HL-60/S4 treated with phorbol 12-myristate 13-acetate at 8.2 ng/mL for 4 days and 3 days (cell line): ENCODE results near the gene CRLF2.
"Not testable (repeated sequence)": the region's sequence is repeated elsewhere in the genome, so short reads cannot be mapped to it uniquely, and the experiment has no call there.

ENCODE experiments used
- in situ Hi-C: fragments of 300-500 bp; cut with MboI; formaldehyde crosslinking; loops from 2 replicates; pipeline ENCODE4 v1.15.0; 2022; ENCODE audit warnings: low sequenced_read_pairs

The CRLF2 gene

DNA sequence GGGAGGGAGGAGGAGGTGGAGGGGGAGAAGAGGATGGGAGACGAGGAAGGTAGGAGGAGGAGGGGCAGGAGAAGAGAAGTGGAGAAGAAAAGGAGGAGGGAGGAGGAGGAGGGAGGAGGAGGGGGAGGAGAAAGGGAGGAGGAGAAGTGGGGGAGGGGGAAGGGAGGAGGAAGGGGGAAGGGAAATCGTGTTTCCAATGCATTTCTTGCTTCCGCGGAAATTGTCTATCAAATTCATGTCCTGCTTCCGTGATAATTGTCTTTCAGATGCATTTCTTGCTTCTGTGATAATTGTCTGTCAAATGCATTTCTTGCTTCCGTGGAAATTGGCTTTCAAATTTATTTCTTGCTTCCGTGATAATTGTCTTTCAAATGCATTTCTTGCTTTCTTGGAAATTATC, 43.3 kb downstream of the CRLF2 start:
- in situ Hi-C loops: no loop called here

DNA sequence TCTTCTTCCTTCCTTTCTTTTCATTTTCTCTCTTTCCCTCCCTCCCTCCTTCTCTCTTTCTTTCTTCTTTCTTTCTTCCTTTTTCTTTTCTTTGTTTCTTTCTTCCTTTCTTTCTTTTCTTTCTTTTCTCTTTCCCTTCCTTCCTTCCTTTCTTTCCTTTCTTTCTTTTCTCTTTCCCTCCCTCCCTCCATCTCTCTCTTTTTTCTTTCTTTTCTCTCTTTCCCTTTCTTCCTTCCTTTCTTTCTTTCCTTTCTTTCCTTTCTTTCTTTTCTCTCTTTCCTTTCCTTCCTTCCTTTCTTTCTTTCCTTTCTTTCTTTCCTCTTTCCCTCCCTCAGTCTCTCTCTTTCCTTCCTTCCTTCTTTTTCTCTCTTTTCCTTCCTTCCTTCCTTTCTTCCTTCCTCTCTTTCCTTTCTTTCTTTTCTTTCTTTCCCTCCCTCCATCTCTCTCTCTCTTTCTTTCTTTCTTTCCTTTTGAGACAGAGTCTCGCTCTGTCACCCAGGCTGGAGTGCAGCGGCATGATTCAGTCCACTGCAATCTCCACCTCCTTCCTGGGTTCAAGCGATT, 44.4 kb downstream of the CRLF2 start:
- in situ Hi-C loops: no loop called here

DNA sequence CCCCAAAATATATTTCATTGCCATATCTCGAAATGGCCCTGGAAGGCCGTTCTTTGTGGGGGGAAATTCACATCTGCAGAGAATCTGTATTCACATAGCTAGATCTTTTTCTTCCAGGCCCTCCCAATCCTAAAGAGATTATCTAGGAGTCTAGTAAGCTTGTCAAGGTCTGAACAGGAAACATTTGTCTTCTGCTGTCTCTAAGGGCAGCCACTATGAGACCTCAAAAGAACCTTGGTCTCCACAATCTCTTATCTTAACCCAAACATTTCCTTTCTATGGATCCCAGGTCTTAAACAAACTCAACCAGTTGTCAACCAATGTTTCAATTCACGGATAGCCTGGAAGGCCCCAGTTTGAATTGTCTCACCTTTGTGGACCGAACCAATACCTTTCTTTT, 45.0 kb downstream of the CRLF2 start:
- in situ Hi-C loops: no loop called here

DNA sequence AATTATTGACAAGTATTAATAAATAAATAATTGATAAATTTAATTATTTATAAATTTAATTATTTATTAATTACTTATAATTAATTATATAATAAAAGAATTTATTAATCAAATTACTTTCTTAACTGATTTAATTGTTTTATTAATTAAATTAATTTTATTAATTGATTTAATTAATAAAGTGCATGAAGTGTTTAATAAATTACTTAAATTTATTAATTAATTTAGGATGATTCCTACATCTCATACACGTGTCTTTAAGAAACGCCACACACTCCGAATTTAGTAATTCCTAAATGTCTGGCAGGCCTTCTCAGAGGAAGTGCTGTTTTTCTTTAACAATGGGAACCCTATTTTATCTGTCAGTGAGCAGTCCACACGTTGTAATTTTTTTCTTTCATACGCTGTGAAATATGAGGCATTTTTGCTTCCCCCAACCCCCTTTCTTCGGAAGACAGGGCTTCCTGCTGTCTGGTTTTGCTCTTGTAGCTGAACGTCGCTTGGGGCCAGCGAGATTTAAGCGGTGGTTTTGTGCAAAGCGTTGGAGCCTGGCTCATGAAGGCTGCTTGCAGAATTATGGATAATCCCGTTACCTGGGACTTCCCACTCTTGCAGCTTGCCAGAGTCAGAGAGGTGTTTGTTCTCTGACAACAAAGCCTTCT, 46.8 kb downstream of the CRLF2 start:
- in situ Hi-C loops: no loop called here

DNA sequence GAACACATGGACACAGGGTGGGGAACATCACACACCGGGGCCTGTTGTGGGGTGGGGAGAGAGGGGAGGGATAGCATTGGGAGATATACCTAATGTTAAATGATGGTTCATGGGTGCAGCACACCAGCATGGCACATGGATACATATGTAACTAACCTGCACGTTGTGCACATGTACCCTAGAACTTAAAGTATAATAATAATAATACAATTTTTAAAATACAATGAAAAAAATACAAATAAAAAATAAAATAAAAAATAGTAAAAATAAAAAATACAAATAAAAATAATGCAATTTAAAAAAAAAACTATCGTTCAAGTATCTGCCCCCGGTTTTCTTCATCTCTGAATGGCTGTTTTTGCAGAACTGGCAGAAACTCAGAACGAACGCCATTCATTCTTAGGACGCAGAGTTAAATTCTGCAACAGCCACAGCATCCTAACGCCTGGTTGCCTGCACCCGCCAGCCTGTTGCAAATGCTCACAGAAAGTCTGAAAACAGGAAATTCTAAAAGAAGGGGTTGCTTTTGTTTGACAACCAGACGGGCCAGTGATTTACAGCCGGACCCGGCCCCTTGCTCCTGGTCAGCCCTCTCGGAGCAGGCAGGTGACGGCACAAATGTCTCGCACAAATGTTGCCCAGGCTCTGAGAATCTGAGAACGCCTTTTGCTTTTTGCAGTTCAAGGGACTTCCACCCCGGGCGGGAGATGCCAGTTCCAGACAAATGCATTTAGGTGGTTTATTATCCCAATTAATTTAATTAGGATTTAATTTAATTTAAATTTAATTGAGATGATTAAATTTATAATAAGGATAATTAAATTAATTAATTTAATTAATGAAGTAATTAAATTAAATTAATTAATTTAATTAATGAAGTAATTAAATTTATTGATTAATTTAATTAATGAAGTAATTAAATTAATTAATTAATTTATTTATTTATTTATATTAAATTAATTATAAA, 47.8 kb downstream of the CRLF2 start:
- in situ Hi-C loops: no loop called here

DNA sequence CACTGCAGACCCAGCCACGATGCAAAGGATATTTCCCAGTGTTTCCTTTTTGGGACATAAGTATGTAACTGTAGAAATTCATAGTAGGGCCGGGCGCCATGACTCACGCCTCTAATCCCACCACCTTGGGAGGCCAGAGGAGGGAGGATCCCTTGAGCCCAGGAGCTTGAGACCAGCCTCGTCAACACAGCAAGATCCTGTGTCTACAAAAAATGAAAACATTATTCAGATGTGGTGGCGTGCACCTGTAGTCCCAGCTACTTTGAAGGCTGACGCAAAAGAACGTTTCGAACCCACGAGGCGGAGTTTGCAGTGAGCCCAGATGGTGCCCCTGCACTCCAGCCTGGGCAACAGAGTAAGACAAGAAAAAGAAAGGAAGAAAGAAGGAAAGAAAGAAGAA, 49.2 kb downstream of the CRLF2 start:
- in situ Hi-C loops: no loop called here

DNA sequence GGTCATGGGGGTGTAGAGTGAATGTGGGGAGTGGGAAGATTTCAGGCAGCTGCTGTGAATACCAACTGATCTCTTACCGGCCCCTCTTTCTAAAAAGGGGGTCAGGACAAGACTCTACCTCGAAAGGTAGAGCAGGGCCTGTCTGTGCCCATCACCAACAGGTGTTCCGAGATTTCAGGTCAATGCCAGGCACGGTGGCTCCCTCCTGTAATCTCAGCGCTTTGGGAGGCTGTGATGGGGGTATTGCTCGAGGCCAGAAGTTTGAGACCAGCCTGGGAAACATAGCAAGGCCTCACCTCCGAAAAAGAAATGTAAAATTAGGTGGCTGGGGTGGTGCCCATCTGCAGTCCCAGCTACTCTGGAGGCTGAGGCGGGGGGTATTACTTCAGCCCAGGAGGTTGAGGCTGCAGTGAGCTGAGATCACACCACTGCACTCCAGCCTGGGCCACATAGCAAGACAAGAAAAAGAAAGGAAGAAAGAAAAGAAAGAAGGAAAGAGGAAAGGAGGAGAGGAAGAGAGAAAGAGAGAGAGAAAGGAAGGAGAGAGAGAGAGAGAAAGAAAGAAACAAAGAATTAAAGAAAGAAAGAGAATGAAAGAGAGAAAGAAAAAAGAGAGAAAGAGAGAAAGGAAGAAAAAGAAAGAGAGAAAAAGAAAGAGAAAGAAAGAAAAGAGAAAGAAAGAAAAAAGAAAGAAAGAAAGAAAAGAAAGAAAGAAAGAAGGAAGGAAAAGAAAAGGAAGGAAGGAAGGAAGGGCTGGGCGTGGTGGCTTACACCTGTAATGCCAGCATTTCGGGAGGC, 50.1 kb downstream of the CRLF2 start:
- in situ Hi-C loops: no loop called here

DNA sequence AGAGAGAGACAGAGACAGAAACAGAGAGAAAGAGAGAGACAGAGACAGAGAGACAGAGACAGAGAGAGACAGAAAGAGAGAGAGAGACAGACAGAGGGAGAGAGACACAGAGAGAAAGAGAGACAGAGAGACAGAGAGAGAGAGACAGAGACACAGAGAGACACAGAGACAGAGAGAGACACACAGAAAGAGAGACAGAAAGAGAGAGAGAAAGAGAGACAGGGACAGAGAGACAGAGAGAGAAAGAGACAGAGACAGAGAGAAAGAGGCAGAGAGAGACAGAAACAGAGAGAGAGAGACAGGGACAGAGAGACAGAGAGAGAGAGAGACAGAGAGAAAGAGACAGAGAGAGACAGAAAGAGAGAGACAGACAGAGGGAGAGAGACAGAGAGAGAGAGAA, 52.9 kb downstream of the CRLF2 start:
- in situ Hi-C loops: no loop called here

DNA sequence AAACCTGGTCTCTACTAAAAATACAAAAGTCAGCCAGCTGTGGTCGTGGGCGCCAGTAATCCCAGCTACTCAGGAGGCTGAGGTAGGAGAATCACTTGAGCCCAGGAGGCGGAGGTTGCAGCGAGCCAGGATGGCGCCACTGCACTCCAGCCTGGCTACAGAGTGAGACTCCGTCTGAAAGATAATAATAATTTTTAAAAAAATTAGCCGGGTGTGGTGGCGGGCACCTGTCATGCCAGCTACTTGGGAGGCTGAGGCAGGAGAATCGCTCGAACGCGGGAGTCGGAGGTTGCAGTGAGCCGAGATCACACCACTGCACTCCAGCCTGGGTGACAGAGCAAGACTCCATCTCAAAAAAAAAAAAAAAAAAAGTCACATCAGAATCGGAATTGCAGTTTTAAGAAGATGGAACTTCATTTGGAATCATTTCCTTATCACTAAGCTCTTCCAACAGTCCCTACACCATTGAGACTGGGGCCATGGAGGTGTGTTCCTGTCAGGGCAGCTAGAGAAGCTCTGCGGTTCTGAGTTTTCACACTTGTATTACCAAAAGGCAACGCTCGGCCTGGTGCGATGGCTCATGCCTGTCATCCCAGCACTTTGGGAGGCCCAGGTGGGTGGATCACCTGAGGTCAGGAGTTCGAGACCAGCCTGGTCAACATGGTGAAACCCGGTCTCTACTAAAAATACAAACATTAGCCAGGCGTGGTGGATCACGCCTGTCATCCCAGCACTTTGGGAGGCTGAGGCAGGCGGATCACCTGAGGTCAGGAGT, 55.6 kb downstream of the CRLF2 start:
- in situ Hi-C loops: not testable (repeated sequence)

DNA sequence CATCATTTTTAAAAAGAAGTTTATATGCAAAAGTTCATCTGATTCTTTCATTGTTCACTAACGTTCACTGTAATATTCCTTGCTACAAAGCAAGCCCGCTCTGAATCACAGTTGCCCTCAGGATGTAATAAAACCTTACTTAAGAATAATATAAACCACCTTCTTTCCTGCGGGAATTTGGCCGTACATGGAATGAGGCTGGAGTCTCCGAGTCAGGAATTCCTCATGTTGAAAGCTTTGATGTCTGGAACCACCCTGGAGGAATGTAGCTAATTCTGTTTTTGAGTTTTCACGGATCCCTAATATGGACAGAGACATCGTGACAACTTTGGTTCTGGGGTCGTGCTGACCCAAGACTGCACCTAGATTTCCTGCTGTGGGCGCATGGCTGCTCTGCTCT, 58.5 kb downstream of the CRLF2 start:
- in situ Hi-C loops: no loop called here

DNA sequence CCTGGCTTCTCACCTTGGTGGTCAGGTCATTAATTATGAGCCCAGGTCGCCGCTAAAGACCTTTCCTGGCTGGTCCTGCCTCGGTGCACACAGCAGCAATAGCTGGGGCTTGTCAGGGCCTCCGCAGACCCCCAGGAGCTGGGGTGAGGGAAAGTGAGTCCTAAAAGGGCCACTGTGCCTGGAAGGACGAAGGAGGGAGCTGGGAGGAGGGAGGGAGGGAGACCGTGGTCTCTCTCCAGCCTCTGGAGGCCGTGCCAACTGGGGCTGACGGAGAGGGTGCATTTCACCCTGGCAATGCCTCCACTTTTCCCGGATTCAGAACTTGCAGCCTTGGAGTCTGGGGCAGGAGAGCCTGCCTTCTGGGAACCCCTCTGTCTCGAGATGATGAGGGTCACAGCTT, 60.4 kb downstream of the CRLF2 start:
- in situ Hi-C loops: no loop called here

DNA sequence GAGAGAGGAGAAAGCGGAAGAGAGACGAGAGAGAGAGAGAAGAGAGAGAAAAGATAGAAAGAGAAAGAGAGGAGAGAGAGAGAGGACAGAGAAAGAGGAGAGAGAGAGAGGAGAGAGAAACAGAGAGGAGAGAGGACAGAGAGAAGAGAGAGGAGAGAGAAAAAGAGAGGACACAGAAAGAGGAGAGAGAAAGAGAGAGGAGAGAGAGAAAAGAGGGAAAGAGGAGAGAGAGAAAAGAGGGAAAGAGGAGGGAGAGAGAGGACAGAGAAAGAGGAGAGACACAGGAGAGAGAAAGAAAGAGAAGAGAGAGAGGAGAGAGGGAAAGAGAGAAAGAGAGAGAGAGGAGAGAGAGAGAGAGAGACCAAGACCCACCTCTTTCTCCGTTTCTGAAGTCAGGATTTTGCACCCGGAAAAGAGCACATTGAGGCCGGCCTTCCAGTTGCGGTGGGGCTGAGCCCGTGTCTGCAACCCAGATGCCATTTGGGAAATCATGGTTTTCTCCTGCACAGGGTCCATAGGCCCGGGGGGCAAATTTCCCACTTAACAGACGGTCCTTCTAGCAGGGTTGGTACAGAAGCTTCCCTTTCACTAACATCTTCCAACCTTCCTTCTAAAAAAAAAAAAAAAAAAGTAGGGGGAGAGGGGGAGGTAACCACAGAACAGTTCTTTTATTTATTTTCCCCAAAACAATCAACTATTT, 60.9 kb downstream of the CRLF2 start:
- in situ Hi-C loops: no loop called here

DNA sequence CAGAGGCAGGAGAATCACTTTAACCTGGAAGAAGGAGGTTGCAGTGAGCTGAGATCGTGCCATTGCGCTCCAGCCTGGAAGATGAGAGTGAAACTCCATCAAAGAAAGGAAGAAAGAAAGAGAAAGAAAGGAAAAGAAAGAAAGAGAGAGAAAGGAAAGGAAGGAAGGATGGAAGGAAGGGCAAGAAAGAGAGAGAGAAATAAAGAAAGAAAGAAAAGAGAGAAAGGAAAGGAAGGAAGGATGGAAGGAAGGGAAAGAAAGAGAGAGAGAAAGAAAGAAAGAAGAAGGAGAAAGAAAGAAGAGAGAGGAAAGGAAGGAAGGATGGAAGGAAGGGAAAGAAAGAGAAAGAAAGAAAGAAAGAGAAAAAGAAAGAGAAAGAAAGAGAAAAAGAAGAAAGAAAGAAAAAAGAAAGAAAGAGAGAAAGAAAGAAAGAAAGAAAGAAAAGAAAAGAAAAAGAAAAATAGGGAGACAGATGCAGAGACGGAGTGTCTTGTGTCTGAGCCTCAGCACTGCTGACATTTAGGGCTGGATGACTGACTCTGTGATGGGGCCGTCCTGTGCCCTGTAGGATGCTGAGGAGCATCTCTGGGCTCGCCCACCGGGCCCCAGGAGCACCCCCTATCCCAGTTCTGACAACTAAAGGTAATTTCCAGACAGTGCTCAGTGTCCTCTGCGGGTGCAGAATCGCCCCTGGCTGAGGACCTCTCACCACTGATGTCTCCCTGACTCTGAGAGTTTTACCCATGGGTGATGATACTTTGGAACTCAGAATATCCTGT, 61.7 kb downstream of the CRLF2 start:
- in situ Hi-C loops: no loop called here

DNA sequence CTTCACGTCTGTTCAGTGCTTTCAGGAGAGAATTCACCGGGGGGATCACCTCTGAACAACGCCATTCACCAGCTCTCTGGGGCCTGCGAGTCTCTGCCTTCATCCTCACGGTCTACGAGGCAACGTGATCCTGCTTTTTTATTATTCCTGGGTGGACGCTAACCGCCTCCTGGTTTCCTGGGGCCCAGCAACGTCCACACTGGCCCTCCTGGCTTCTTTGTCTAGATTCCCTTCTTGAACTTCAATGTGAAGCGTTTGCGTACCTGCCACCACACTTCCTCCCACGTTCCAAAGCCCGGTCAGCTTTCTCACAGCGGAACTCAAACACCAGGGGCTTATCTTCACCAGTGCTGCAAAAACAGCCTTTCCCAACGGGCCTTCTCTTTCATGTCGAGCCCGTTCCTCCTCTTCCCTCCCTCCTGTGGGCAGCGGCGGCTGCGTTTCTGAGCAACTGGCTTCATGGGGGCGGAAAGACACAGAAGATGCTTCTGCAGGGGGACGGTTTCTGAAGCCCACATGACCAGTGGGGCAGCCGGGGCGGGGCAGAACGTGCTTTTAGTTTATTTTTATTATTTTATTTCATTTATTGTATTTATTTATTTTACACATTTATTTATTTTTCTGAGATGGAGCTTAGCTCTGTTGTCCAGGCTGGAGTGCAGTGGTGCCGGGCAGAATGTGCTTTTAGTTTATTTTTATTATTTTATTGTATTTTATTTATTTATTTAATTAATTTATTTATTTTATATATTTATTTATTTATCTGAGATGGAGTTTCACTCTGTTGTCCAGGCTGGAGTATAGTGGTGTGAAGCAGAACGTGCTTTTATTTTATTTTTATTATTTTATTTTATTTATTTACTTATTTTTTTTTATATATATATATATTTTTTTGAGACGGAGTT, 64.6 kb downstream of the CRLF2 start:
- in situ Hi-C loops: no loop called here

DNA sequence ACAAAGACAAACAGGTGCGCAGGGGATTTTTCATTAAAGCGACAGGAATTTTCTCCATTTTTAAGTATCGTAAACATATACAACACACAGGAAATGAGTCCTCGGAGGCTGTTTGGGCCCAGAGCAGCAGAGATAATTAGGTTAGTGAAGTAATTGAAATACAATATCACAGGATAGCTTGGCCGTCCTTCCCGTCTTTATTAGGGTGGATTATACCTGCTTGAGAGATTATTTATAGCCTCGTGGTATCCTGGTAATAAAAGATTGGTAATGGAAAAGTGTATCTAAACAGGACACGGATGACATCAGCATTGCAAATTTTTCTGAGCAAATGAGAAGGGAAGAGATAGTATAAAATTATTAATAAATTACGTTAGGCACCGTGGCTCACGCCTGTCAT, 68.2 kb downstream of the CRLF2 start:
- in situ Hi-C loops: no loop called here
